Measurements from ENCODE around the gene MTLN.
"Not testable (repeated sequence)": the region's sequence is repeated elsewhere in the genome, so short reads cannot be mapped to it uniquely, and the experiment has no call there.

MTLN gene

DNA sequence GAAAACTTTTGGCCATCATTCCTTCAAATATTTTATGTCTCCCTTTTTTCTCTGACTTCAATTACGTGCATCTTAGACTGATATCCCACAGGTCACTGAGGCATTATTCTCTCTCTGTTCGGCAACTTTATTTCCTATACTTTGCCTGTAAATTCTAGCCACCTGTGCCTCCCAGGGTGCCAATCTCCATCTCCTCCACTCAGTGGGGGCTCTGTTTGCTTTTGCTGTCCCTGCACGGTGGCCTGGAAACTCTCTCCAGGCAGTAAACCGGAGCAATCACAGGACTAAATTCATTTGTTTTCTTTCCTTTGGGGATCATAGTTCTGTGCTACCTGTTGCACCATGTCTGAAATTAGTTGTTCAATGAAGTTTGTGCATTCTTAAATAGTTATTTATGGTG is 9.6 kb upstream of the MTLN start:
- no peaks in the 10 kb centered on the region for H3K9me3 ChIP-seq
- H3K4me3 ChIP-seq = no peak overlapping the region
- TF ChIP-seq, protein P1, sequence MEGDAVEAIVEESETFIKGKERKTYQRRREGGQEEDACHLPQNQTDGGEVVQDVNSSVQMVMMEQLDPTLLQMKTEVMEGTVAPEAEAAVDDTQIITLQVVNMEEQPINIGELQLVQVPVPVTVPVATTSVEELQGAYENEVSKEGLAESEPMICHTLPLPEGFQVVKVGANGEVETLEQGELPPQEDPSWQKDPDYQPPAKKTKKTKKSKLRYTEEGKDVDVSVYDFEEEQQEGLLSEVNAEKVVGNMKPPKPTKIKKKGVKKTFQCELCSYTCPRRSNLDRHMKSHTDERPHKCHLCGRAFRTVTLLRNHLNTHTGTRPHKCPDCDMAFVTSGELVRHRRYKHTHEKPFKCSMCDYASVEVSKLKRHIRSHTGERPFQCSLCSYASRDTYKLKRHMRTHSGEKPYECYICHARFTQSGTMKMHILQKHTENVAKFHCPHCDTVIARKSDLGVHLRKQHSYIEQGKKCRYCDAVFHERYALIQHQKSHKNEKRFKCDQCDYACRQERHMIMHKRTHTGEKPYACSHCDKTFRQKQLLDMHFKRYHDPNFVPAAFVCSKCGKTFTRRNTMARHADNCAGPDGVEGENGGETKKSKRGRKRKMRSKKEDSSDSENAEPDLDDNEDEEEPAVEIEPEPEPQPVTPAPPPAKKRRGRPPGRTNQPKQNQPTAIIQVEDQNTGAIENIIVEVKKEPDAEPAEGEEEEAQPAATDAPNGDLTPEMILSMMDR (IDR thresholded peaks at IDR 0.05) = no peak
- no peak for DNase-seq
- H3K36me3 ChIP-seq = no peaks in the 10 kb centered on the region
- H3K4me1 ChIP-seq = peaks cover 0 to 5% (median under 1%) of the 10 kb centered on the region in 4 donors
- no peaks in the 10 kb centered on the region for H3K27me3 ChIP-seq
- no peak overlapping the region for H3K27ac ChIP-seq
- intact Hi-C loops (cut with DNase I; ENCODE audit: low total_unique reads) = no loop called here

DNA sequence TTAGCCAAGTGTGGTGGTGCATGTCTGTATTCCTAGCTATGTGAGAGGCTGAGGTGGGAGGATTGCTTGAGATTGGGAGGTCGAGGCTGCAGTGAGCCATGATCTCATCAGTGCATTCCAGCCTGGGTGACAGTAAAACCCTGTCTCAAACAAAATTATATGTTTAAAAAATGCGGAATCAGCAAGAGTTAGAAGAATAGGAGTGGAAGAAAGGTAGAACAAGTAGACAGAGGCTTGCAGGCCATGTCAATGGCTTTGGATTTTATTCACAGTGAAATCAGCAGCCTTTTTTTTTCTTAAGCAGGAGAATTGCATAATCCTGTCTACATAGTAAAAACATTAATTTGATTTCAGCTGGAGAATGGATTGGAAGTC is 7.8 kb upstream of the MTLN start:
- Histone ChIP-seq H3K27ac (no peak overlapping the region), H3K4me1 (peaks cover 0 to 19% (median 3%) of the 10 kb centered on the region in 4 donors), H3K4me3 (no peak overlapping the region), H3K9me3 (no peaks in the 10 kb centered on the region), H3K36me3 (no peaks in the 10 kb centered on the region), H3K27me3 (no peaks in the 10 kb centered on the region)
- intact Hi-C loops (cut with DNase I; ENCODE audit: low total_unique reads) = no loop called here
- DNase-seq = no peak
- TF ChIP-seq, protein P1 (IDR thresholded peaks at IDR 0.05) = no peak

DNA sequence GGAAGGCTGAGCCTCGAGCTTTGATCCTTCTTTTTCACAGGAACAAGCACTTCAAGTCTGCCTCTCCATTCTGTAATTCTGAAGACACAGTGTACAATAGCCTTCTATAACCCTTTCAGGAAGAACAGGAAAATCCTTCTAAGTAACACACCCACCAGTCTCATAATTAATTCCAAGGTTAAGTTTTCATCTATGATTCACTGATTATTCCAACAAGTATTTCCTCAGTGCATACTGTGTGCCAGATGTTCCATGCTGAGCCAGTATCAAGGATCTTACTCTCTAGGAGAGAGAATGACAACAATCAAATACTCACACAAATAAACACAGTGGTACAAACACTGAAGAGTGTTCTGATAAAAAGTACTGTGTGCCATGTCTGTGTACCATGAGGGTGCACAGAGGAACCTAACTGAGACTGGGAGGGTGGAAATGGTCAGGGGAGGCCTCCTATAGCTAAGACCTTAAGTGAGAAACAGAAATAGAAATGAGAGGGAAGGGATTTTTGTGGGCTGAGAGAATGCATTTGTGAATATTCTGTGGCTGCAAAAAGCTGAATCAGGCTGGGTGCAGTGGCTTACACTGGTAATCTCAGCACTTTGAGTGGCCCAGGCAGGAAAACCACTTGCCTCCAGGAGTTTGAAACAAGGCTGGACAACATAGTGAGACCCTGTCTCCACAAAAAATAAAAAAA is 7.3 kb upstream of the MTLN start:
- H3K27ac ChIP-seq = no peak overlapping the region
- H3K4me3 ChIP-seq = no peak overlapping the region
- no peaks in the 10 kb centered on the region for H3K36me3 ChIP-seq
- peaks cover 0 to 23% (median 3%) of the 10 kb centered on the region in 4 donors for H3K4me1 ChIP-seq
- TF ChIP-seq, protein P1 (IDR thresholded peaks at IDR 0.05) = no peak
- no peaks in the 10 kb centered on the region for H3K9me3 ChIP-seq
- DNase-seq = no peak
- H3K27me3 ChIP-seq = no peaks in the 10 kb centered on the region
- intact Hi-C loops (cut with DNase I; ENCODE audit: low total_unique reads) = no loop called here

DNA sequence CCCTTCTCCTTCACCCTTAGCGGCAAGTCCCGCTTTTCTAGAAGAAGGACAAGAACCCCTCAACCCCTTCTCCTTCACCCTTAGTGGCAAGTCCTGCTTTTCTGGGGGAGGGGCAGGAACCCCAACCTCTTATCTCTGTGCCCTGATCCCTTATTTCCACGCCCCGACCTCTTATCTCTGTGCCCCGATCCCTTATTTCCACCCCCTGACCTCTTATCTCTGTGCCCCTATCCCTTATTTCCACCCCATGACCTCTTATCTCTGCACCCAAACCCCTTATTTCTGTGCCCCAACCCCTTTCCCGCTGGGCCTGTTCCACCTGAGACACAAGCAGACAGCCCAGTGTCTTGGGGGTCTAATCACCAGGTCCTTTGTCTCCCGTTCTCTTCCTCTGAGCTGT is 6.5 kb upstream of the MTLN start:
- H3K27ac ChIP-seq; DNase-seq; H3K4me3 ChIP-seq; H3K27me3 ChIP-seq; H3K9me3 ChIP-seq; H3K36me3 ChIP-seq; intact Hi-C loops (cut with DNase I; ENCODE audit: low total_unique reads): not testable (repeated sequence)
- H3K4me1 ChIP-seq = peaks cover 0 to 23% (median 3%) of the 10 kb centered on the region in 4 donors

DNA sequence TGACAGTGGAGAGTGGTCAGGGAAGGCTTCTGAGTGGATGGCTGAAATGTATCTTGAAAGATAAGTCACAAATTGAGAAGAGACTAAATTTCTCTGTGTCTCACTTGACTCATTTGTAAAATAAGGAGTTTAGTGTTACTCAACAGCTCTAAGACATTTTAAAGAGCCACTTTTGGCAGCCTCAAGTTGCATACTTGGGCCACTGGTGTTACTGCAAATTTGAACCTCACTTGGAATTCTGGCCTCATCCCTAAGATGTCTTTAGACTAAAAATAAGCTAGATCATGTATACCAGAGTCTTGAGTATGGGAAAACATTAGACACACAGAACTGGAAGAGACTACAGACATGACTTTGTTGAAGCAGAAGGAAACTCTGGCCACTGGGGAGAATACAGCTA is 4.5 kb upstream of the MTLN start:
- H3K4me1 ChIP-seq = peaks cover 0 to 23% (median 3%) of the 10 kb centered on the region in 4 donors
- TF ChIP-seq, protein P1 (IDR thresholded peaks at IDR 0.05) = no peak
- no peaks in the 10 kb centered on the region for H3K9me3 ChIP-seq
- no peaks in the 10 kb centered on the region for H3K27me3 ChIP-seq
- DNase-seq = no peak
- H3K27ac ChIP-seq = peak overlapping the region in 1 of 2 donors; percentile 32
- intact Hi-C loops (cut with DNase I; ENCODE audit: low total_unique reads) = no loop called here
- no peaks in the 10 kb centered on the region for H3K36me3 ChIP-seq
- H3K4me3 ChIP-seq = no peak overlapping the region

DNA sequence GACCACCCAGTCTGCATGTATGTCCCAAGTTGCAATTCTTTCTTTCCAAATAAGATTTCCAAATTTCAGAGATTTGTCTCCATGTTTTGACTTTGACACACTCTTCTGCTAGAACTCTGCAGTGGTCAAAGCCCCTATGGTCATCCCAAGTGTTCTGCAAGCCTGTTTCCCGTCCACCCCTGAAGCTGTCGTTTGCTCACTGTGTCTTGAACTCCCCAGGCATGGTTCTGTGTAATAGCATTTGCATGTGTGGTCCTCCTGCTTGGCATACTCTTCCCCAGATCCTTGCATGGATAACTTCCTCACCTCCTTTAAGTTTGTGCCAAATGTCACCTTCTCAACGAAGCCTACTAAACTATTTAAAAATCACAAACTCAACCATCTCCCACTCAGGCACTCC is 3.9 kb upstream of the MTLN start:
- Histone ChIP-seq H3K4me1 (peaks cover 0 to 29% (median 6%) of the 10 kb centered on the region in 4 donors), H3K9me3 (no peaks in the 10 kb centered on the region), H3K36me3 (no peaks in the 10 kb centered on the region), H3K27me3 (no peaks in the 10 kb centered on the region), H3K27ac (peak overlapping the region in 1 of 2 donors; percentile 32), H3K4me3 (no peak overlapping the region)
- intact Hi-C loops (cut with DNase I; ENCODE audit: low total_unique reads) = no loop called here
- TF ChIP-seq, protein P1 (IDR thresholded peaks at IDR 0.05) = no peak
- no peak for DNase-seq
